ENCODE results near the gene MAML2. TPM values are rescaled to one million over a fixed set of nuclear protein-coding genes. Genes with fewer than 3 reads are reported as not detected.

Gene MAML2
- total and polyA plus RNA-seq, 10 donors: 2.7 to 43.4 (median 27.2) TPM

DNA sequence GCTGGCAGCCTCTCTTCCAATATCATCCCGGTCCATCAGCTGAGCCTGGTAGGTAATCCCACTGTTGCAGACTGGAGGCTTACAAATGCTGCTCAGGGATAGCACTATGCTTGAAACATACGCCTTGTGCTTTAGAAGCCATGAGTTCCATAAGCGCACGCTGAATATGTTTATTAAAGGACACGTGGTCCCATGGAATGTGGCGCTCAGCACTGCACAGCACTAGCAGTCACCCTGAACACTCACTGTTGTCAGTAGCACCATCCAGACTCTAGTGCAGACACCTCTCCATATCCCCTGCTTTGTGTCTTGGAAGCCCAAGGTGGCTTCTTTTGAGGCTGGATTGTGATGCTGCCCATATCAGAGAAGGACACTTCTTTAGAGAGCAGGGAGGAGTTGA is 120.9 kb downstream of the MAML2 start:
- intact Hi-C loops (cut with DNase I; ENCODE audit: low total_unique reads): no loop called here
- WGBS, 5 donors: 89 to 95% (median 93%) methylated on average over 6 of the region's 6 CpGs
- TF ChIP-seq, protein P1, sequence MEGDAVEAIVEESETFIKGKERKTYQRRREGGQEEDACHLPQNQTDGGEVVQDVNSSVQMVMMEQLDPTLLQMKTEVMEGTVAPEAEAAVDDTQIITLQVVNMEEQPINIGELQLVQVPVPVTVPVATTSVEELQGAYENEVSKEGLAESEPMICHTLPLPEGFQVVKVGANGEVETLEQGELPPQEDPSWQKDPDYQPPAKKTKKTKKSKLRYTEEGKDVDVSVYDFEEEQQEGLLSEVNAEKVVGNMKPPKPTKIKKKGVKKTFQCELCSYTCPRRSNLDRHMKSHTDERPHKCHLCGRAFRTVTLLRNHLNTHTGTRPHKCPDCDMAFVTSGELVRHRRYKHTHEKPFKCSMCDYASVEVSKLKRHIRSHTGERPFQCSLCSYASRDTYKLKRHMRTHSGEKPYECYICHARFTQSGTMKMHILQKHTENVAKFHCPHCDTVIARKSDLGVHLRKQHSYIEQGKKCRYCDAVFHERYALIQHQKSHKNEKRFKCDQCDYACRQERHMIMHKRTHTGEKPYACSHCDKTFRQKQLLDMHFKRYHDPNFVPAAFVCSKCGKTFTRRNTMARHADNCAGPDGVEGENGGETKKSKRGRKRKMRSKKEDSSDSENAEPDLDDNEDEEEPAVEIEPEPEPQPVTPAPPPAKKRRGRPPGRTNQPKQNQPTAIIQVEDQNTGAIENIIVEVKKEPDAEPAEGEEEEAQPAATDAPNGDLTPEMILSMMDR (IDR thresholded peaks at IDR 0.05 in 8 of 11, conservative IDR thresholded peaks at IDR 0.05 in 3 of 11): no peak
- no peak for TF ChIP-seq POLR2A (IDR thresholded peaks at IDR 0.05)
- no peak for TF ChIP-seq POLR2AphosphoS5 (IDR thresholded peaks at IDR 0.05)
- Histone ChIP-seq H3K27ac (peak overlapping the region in 5 of 8 donors; percentile 2 to 92 (median 88)), H3K9me3 (no peaks in the 10 kb centered on the region), H3K27me3 (replicated peaks in 1 of 7) (no peaks in the 10 kb centered on the region), H3K4me3 (no peak overlapping the region), H3K4me1 (peaks cover 40 to 98% (median 78%) of the 10 kb centered on the region in 6 donors), H3K36me3 (no peaks in the 10 kb centered on the region)
- no peak for DNase-seq

DNA sequence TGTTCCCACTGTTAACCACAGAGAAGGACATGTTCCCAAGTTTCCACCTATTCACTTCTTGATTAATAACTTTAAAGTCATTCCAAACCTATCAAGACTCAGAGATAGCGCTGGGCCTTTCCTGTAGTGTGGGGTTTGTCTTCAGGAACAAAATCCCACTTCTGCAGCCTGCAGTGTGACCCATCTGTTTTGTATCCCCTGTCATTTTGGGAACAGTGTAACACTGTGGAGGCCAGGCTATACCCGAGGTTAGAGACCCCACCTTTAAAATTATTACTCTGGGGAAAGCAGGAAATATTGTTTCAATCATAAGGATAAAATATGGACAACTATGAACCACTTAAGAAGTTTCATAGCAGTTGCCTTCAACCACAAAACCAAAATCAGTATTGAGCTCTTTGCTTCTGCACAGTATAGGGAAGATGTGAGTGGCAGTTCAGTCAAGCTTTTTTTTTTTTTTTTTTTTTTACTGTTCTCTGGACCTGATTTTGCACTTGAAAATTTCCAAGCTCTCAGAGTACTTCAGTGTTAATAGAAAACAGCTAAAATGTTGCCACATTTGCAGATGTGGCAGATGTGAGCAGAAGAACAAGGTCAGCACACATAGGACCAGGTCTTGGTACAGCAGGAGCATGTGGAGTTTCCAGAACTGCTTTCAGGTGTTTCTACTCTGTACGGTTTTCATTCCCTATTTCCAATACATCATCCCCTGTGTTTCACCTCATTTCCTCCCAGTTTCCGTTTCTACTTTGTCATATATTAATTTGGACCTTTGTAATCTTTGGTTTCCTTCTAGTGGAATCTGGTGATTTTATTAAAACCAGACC is 121.5 kb downstream of the MAML2 start:
- DNase-seq: no peak
- intact Hi-C loops (cut with DNase I; ENCODE audit: low total_unique reads): no loop called here
- Histone ChIP-seq H3K36me3 (no peaks in the 10 kb centered on the region), H3K27me3 (replicated peaks in 1 of 7) (no peaks in the 10 kb centered on the region), H3K9me3 (no peaks in the 10 kb centered on the region), H3K27ac (peak overlapping the region; percentile 2 to 92 (median 80)), H3K4me3 (no peak overlapping the region), H3K4me1 (peaks cover 46 to 100% (median 78%) of the 10 kb centered on the region in 6 donors)
- 41 to 48% (median 43%) methylated on average over 4 of the region's 4 CpGs for WGBS, 5 donors
- TF ChIP-seq POLR2AphosphoS5 (IDR thresholded peaks at IDR 0.05): no peak
- no peak for TF ChIP-seq POLR2A (IDR thresholded peaks at IDR 0.05)
- TF ChIP-seq, protein P1 (IDR thresholded peaks at IDR 0.05 in 8 of 11, conservative IDR thresholded peaks at IDR 0.05 in 3 of 11): no peak

DNA sequence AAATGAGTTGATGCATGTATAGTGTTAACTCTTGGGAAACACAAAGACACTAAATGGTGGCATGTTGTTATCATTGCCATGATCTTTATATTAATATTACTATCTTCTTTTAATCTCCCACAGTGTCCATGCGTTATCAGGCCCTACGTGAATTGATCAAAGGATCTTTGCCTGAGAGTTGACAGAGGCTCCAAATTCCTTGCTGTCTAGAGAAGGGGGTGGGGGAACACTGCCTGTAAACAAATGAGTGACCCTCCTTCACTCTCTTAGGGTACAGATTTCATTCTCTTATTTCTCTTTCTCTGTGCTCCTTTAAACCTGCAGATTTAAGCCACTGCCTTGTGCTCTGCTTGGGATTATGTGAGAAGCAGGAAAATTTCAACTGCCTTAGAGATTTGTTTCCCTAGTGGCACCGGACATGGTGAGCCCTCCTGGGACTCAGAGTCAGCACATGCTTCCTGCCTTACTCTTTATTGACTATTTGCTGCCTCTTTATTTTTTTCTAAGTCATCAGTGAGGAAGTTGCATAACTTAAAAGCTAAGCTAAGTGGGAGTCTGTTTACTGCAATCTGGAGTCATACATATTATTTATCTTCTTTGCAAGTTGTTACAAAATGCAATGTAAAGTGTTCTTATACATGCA is 122.9 kb downstream of the MAML2 start:
- peaks cover 58 to 100% (median 81%) of the 10 kb centered on the region in 6 donors for H3K4me1 ChIP-seq
- peak overlapping the region in 1 of 8 donors; percentile 30 for H3K4me3 ChIP-seq
- peak in 1 of 3 donors; percentile 70 for TF ChIP-seq POLR2AphosphoS5 (IDR thresholded peaks at IDR 0.05)
- TF ChIP-seq, protein P1 (IDR thresholded peaks at IDR 0.05 in 8 of 11, conservative IDR thresholded peaks at IDR 0.05 in 3 of 11): no peak
- TF ChIP-seq POLR2A (IDR thresholded peaks at IDR 0.05): no peak
- H3K27ac ChIP-seq: peak overlapping the region; percentile 53 to 92 (median 80)
- intact Hi-C loops (cut with DNase I; ENCODE audit: low total_unique reads): no loop called here
- no peaks in the 10 kb centered on the region for H3K27me3 ChIP-seq (replicated peaks in 1 of 7)
- H3K9me3 ChIP-seq: no peaks in the 10 kb centered on the region
- H3K36me3 ChIP-seq: no peaks in the 10 kb centered on the region
- no peak for DNase-seq
- 43 to 48% (median 47%) methylated on average over 3 of the region's 3 CpGs for WGBS, 5 donors

DNA sequence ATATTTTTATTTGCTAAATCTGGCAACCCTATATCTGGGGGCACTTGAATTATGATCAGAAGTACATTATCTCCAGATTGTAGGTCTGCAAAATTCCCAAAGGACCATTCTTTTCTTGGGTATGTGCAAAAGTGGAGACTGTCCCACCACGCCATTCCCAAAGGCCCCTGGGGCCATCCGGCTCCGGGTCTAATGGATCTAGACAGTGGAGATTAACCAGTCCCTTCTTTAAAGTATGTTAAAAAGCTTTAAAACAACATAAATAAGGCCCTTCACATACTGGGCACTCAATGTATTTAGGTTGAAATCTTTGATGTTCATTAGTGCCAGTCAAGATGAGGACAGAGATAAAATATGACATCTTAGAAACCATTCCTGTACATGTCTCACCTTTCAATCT is 124.1 kb downstream of the MAML2 start:
- 62 to 97% (median 82%) methylated on average over 3 of the region's 3 CpGs for WGBS, 5 donors
- TF ChIP-seq POLR2AphosphoS5 (IDR thresholded peaks at IDR 0.05) (no peak), POLR2A (IDR thresholded peaks at IDR 0.05) (no peak)
- TF ChIP-seq, protein P1 (IDR thresholded peaks at IDR 0.05 in 8 of 11, conservative IDR thresholded peaks at IDR 0.05 in 3 of 11): no peak
- H3K9me3 ChIP-seq: no peaks in the 10 kb centered on the region
- peak overlapping the region in 6 of 8 donors; percentile 67 to 92 (median 88) for H3K27ac ChIP-seq
- DNase-seq: no peak
- H3K36me3 ChIP-seq: no peaks in the 10 kb centered on the region
- H3K27me3 ChIP-seq (replicated peaks in 1 of 7): no peaks in the 10 kb centered on the region
- peaks cover 62 to 100% (median 87%) of the 10 kb centered on the region in 6 donors for H3K4me1 ChIP-seq
- H3K4me3 ChIP-seq: no peak overlapping the region
- intact Hi-C loops (cut with DNase I; ENCODE audit: low total_unique reads): no loop called here

Measured in spleen (tissue), 11 donors.